ENCODE data around the gene PTPRCAP. TPM values are rescaled to one million over a fixed set of nuclear protein-coding genes. Genes with fewer than 3 reads are reported as not detected.

The PTPRCAP gene
- polyA plus RNA-seq, 1 of the 3 experiments (the other 2 are of a cell fraction), result 1.4 TPM

GRCh38 chr11:67411785-67412152 is 25.7 kb downstream of the PTPRCAP start:
- Histone ChIP-seq H3K4me1 (ENCODE audit: control insufficient read depth in 1 of 2, insufficient read depth in 2 of 2, low read depth in 1 of 2, low read length in 1 of 2) (peaks cover 2 to 3% of the 10 kb centered on the region in 2 experiments; a peak in 1 of 4 replicates), H3K9me2 (no peaks in the 10 kb centered on the region), H3K4me3 (ENCODE audit: low read depth in 2 of 2, low read length in 1 of 2) (no peak overlapping the region), H3K4me2 (no peak overlapping the region), H4K20me1 (ENCODE audit: insufficient read depth) (no peaks in the 10 kb centered on the region), H3K9me3 (no peaks in the 10 kb centered on the region), H3K36me3 (replicated peaks in 1 of 2; ENCODE audit: control insufficient read depth in 1 of 2, insufficient read depth in 2 of 2, low read length in 1 of 2) (no peaks in the 10 kb centered on the region), H3K27me3 (ENCODE audit: insufficient read depth) (no peaks in the 10 kb centered on the region), H3F3A (replicated peaks; ENCODE audit: insufficient read depth) (no peaks in the 10 kb centered on the region), H3K9ac (no peak overlapping the region), H2AFZ (ENCODE audit: low read depth) (no peak overlapping the region), H3K27ac (ENCODE audit: low read depth in 2 of 2, low read length in 1 of 2) (no peak overlapping the region), H3K79me2 (ENCODE audit: insufficient read depth) (no peaks in the 10 kb centered on the region)
- 60% methylated on average over 5 of the region's 7 CpGs for WGBS (ENCODE audit: low lambda C conversion rate)
- TF ChIP-seq PBX3 (IDR thresholded peaks at IDR 0.05) (no peak), POLR2AphosphoS5 (IDR thresholded peaks at IDR 0.05; ENCODE audit: low read depth, low read length) (no peak), FOXJ3 (CRISPR knock-in tag; IDR thresholded peaks at IDR 0.05) (no peak), MAX (IDR thresholded peaks at IDR 0.05; ENCODE audit: low read depth) (no peak), CTCF (IDR thresholded peaks at IDR 0.05) (no peak), YY1 (IDR thresholded peaks at IDR 0.05; ENCODE audit: low read depth) (no peak), TAF1 (IDR thresholded peaks at IDR 0.05; ENCODE audit: borderline replicate concordance, low read depth, low read length) (no peak), SMC3 (IDR thresholded peaks at IDR 0.05; ENCODE audit: low read depth, low read length) (no peak), RCOR1 (IDR thresholded peaks at IDR 0.05; ENCODE audit: low read length) (no peak), RXRA (IDR thresholded peaks at IDR 0.05; ENCODE audit: borderline replicate concordance, low read depth) (no peak), FOXM1 (IDR thresholded peaks at IDR 0.05; ENCODE audit: low read depth) (no peak), RAD21 (IDR thresholded peaks at IDR 0.05; ENCODE audit: low read length) (no peak), NFIC (IDR thresholded peaks at IDR 0.05; ENCODE audit: borderline replicate concordance) (no peak), SIN3A (IDR thresholded peaks at IDR 0.05; ENCODE audit: borderline replicate concordance, low read depth, low read length) (no peak), ELF1 (IDR thresholded peaks at IDR 0.05) (no peak)
- CTCF ChIA-PET, result interaction anchor here (3.4 kb wide), 1 partner anchor 10 kb away, joined by 12 read pairs; the partner anchor contains the start of gene PPP1CA
- DNase-seq, result no peak
- POLR2A ChIA-PET, result interaction anchor here (0.9 kb wide), 1 partner anchor 10 kb away, joined by 3 read pairs; the partner anchor contains the start of gene PPP1CA
